Activated CD4-positive, CD25-positive, alpha-beta regulatory T cell treated with anti-CD3 and anti-CD28 coated beads, Interleukin-2, amount 50 U/mL, for 72 hours (primary cell): Measurements from ENCODE around the gene TRPM8.

Source experiments
- DNase-seq: peaks from one replicate; pipeline ENCODE4 v3.0.0; 2021

Gene TRPM8

GRCh38 chr2:234051374-234052070, 134.3 kb downstream of the TRPM8 start:
- no peak for DNase-seq

GRCh38 chr2:234058881-234059280, 141.7 kb downstream of the TRPM8 start:
- DNase-seq: no peak

DNA sequence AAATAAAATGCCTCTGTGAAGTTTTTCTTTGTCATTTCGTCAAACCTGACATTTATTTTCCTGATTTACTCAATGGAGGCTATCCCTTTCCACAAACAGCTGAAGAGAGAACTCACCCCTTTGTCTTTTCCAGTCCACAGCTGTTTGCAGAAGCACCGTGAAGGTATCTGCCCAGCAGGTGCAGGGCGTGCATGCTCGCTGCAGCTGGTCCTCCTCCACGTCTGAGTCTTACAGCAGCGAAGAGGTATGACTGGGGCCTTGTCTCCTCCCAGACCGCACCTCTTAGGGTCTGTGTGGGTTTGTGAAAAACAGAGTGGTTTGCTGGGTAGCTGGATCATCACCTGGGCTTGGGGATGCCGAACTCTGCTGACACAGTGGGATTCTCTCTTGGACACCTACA, 143.1 kb downstream of the TRPM8 start:
- DNase-seq: no peak

DNA sequence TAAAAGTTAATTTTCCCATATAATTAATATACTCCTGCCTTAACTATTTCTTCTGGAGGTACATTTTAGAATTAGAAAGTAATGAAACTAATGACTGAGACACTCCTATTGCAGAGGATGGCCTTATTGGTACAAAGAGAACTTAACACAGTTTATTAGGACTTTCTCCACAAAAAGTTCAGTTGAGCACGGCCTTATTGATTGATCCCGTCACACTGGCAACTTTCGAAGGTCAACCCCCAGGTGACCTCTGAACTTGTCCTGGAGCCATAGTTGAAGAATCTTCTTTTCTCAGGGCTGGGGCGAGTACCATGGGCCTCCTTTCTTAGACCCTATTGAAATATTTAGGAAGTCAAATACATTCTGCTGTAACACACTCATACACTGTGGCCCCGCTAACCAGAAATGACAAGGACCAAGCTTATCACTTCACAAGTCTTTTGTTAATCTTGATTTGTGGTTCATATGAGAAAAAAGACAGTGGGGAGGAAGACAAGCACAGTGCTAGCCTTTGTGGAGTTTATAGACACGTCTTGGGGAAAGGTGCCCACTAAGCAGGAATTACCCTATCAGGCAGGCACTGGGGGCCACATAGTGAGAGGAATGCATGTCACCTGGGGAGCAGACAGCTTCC, 144.6 kb downstream of the TRPM8 start:
- DNase-seq: no peak

- DNase-seq: no peak
Measured at GRCh38 chr2:234066587-234066986, 149.4 kb downstream of the TRPM8 start.
